CD4-positive, alpha-beta T cell treated with Interleukin-15 for 1 hour (primary cell): ENCODE measurements around the gene SALL2.
"Not testable (repeated sequence)": the region's sequence is repeated elsewhere in the genome, so short reads cannot be mapped to it uniquely, and the experiment has no call there.

Source experiments
- DNase-seq: peaks from one replicate; pipeline ENCODE4 v3.0.0-alpha.2; 2020

The SALL2 gene

GRCh38 chr14:21525962-21526671, at the start of gene SALL2:
TSS of gene SALL2 (minus strand) at chr14:21526346. CDS start at chr14:21526127, 219 bp downstream.
- peak; percentile 56 for DNase-seq

- no peak for DNase-seq
Observed at GRCh38 chr14:21575661-21576060, 49.5 kb upstream of the SALL2 start.

- no peak for DNase-seq
Observed at GRCh38 chr14:21572604-21573003, 46.5 kb upstream of the SALL2 start.

- DNase-seq = no peak
Observed at GRCh38 chr14:21558703-21559170, 32.6 kb upstream of the SALL2 start.

DNA sequence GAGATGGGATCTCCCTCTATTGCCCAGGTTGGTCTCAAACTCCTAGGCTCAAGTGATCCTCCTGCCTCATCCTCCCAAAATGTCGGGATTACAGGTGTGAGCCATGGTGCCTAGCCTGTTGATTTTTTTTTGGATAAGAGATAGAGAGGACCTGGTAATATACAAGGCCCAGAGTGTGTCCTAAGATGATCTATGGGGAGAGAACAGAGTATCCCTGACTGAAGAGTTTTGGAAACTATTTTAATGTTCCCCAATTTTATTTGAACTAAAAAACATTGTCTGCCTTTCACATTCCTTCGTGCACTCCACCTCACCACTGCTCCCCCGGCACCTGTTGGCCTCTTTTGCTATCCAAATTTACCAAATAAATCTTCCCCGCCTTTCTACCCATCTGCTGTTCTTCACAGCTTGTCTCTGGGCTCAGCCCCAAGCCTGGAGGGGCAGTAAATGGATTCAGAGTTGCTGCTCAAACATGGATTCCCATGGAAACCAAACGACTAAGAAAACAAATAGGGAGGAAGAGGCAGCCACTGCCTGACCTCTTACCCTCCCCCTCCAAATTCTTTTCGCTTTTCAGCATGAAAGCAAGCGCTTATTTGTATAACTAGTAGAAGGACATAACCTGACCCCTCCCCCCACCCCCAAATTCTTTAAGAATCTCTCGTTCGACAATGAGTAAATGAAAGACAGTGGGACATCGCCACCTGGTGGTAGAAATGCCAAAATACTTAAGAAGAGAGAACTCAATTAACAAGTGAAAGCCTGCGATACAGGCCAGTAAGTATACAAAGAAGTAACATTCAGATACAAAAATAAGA, 31.1 kb upstream of the SALL2 start:
- peak; percentile 53 for DNase-seq

- DNase-seq = no peak
Observed at GRCh38 chr14:21556378-21557083, 30.4 kb upstream of the SALL2 start.

GRCh38 chr14:21553266-21553665, 27.1 kb upstream of the SALL2 start:
- DNase-seq = no peak

DNA sequence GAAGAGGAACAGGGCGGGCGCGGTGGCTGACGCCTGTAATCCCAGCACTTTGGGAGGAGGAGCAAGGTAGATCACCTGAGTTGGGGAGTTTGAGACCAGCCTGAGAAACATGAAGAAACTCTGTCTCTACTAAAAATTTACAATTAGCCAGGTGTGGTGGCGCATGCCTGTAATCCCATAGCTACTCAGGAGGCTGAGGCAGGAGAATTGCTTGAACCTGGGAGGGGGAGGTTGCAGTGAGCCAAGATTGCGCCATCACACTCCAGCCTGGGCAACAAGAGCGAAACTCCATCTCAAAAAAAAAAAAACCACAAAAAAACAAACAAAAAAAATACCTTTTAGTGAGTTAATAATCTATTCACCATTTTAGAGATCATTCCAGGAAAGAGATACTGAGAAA, 18.4 kb upstream of the SALL2 start:
- DNase-seq = not testable (repeated sequence)

DNA sequence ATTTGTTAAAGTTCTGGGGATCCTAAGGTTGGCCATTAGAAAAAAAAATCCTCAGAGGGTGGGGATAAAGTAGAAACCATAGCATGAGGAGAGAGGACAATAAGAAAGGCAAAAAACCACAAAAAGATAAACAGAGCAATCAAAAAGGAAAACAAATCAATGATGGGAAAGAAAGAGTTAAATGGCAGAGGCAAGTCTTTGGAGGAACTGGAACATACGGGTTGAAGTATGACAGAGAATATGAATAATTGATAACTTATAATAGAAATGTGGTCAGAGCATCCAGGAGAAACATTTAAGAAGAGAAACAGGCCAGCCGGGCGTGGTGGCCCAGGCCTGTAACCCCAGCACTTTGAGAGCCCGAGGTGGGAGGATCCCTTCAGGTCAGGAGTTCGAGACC, 17.8 kb upstream of the SALL2 start:
- DNase-seq = no peak

DNA sequence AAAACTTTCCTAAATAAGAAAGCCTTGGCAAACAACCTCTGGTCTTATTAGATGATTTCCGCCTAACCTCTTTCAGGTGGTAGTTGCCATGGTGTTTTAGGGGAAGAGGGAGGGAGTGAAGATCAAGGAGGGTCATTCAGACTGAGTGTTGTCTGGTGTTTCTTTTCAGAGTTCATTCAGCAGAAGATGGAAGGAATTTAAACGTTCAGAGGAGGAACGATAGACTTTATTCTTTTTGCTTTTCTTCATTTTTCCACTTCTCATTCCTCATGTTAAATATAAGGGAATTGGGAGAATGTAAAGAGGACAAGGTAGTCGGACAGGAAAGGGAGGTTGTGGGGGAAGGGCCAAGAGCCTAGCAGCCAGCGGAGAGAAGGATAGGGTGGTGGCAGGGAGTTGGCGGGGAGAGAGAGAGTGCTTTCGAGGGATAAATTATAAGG, 17.4 kb upstream of the SALL2 start:
- no peak for DNase-seq

- no peak for DNase-seq
Observed at GRCh38 chr14:21541413-21542074, 15.4 kb upstream of the SALL2 start.

- DNase-seq = no peak
Observed at GRCh38 chr14:21539189-21539940, 13.2 kb upstream of the SALL2 start.

- no peak for DNase-seq
Observed at GRCh38 chr14:21537090-21537424, 10.9 kb upstream of the SALL2 start.

DNA sequence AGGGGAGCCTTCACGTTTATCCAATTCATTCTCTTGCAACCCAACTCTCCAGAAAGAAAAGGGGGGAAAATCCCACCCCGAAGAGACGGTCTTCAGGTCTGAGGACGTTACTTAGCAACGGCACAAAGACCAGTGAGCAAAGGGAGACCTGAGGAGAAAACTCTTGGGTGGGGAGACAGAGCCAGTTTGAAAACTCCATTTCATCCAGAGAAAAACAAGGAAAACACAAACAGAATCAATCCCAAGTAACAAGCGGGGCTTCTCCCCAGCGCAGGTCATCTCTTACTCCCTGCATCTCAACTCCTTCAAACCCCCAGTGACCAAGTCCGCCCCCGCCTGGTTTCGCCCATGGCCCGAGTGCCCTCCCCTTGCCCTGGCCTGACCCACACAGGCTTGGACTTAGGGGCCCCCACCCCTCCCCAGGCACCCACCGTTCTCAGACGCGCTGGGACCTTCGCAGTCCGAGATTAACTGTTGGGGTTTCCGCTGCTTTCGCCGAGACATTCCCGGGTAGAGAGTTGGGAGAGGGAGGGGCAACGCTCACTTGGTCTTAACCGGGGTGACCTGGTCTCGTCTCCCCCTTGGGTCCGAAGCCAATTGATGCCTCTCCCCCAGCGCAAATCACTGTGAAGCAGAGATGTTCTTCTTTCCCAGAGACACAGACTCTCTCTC, 10.4 kb upstream of the SALL2 start:
- DNase-seq = no peak

- no peak for DNase-seq
Observed at GRCh38 chr14:21535545-21536417, 9.6 kb upstream of the SALL2 start.

GRCh38 chr14:21534576-21534975, 8.4 kb upstream of the SALL2 start:
- no peak for DNase-seq

DNA sequence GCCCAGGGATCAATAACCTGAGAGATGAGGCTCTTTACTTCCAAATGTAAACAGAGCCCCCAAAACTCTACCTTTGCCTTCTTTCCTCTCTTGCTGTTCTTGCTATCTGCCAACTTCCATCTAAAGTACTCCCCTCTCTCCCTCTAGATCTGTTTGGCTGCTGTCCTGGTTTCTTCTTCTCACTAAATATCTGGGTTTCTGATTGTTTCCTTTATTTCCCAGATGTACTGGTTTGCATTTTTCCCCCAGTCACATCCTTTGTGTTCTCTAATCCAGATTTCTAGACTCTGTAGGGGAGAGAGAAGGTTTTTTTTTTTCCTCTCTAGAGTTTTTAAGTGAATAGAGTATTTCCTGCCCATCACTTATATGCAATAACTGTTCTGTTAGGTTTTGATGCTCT, 7.1 kb upstream of the SALL2 start:
- no peak for DNase-seq

- no peak for DNase-seq
Observed at GRCh38 chr14:21529515-21529914, 3.4 kb upstream of the SALL2 start.

DNA sequence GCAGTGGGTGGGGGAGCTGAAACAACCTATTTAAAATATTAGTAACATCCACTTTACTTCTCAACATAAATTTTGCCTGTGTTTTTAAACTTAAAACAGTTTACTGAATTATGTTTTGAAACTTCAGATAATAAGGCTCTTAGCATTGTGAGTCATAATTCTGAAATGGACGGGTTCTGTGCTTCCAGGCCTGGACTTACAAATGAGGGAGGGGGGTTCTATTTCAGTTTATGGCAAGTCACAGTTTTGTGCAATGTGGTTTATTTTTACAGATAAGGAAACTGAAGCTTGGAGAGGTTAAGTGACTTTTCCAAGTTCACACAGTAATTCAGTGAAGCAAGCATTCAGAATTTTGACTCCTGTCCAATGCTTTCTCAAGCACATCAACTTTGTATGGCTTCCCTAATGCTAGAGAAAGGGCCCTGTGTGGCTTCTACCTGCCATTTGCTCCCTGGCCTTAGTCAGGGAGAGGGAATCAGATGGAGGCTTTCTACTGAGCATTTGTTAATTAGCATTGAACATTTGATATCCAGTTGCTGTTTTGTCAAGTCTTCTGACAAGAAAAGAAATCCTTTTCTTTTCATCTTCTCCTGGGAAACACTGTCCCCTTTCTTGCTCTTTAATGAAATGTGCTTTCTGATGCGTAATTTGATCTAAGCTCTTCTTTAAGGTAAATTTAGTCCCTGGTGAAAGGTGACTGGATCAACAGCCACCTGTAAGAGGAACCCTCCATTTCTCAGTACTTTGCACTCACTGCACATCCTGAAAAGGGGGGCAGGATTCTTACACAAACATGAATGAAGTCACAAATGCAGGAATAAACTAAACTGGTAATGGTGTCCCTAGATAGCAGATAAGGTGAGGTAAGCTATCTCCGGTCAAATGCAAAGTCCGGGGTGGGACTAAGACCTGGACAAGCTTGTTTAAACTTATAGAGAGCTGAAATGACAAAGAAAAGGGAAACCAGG, 2.5 kb upstream of the SALL2 start:
- no peak for DNase-seq

GRCh38 chr14:21527318-21527679, 1.2 kb upstream of the SALL2 start:
- no peak for DNase-seq
